HG03103 (cell line): ENCODE results near the gene SCARF2.
"Not testable (repeated sequence)": the region's sequence is repeated elsewhere in the genome, so short reads cannot be mapped to it uniquely, and the experiment has no call there.

Source experiments
- ATAC-seq: cut with Tn5 transposase; IDR thresholded peaks from one replicate; pipeline ENCODE4 v1.9.1; 2021; ENCODE audit warnings: low read depth; ENCODE audit not compliant: unreplicated experiment

The SCARF2 gene

DNA sequence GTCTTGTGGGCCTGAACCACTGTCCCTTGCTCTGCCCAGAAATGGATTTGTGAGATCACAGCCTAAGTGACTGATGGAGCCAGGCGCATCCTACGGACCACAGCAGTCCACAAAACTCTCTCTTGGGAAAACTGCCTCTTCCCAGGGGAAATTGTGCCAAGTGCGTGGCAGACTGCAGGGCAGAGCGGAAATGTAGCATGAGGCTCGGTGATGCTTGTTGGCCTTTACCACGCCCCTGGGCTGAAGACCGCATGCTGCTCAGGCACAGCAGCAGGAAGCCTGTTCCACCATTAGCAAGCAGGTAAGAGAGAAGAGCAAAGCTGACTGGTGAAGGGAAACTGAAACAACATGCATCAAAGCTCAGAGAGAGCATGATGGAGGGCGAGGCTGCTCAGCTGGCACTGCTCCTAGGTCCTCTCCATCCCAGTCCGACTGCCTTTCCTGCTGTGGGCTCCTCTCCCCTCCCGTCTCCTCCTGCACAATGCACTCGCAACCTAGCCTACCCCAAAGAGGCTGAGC, 26.5 kb upstream of the SCARF2 start:
- ATAC-seq, result no peak

DNA sequence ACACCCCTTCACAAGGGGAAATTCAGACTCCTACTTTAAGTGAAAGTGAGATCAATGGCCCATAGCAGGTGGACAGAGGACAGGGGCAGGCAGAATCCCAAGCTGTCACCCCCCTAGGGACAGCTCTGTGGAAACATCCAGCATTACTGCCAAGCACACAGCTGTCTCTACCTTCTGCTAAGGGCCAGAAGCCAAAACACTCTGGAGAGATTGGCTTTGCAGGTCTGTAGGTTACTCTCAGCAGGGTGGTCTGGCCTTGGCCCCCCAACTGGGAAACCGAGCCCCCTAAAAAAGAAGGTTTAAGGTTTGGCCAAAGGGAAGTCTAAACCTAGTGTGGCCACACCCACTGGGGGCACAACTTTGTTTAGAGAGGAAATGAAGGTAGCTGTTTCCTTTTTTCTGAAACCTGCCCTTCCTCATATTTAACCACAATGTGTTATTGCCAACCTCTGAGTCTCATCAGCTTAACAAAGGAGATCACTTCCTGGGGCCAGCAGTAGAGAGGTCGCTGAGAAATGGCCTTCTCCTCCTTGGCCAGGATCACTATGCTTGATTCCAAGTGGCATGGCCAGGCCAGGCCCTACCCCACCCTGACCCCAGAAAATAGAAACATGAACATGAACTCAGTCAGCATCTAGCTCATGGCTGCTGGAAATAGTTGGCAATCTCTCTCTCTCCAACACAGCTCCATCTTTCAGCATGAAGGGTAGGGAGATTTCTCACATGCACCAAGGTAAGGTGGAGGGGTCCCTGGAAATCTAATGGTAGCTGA, 25.9 kb upstream of the SCARF2 start:
- ATAC-seq, result no peak

DNA sequence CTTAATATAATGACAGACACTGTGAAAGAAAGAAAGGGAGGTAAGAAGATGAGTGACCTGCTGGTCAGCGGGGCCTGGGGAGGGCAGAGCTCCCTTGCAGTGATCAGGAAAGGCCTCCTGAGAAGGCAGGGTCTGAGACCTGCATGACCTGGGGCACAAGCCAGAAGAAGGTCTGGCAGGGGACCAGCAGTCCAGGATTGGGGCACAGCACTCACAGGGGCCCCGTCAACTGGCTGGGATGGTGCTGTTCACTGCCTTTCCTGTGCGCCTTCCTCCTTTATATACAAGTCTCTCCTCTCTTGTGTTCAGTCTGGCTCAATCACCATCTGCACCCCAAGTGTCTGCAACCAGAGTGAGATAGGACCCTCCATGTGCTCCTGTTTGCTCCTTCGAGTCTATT, 22.2 kb upstream of the SCARF2 start:
- no peak for ATAC-seq

DNA sequence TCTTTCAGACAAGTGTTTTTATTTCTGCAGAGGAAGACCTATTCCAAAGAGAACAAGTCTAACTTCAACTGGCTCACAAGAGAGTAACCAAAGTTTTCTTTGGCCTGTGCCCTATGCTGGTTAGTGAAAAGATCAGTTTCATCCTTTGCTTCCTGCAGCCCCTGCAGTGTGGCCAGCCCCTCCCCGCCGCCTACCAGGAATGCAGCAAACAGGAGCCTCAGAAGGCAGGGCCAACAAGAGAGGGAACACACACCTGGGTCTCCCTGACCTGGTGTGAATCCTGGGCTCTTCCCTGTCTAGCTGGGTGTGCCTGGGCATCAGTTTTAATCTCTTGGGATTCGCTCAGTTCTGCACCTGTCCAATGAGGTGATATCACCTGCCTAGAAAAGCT, 21.5 kb upstream of the SCARF2 start:
- no peak for ATAC-seq

DNA sequence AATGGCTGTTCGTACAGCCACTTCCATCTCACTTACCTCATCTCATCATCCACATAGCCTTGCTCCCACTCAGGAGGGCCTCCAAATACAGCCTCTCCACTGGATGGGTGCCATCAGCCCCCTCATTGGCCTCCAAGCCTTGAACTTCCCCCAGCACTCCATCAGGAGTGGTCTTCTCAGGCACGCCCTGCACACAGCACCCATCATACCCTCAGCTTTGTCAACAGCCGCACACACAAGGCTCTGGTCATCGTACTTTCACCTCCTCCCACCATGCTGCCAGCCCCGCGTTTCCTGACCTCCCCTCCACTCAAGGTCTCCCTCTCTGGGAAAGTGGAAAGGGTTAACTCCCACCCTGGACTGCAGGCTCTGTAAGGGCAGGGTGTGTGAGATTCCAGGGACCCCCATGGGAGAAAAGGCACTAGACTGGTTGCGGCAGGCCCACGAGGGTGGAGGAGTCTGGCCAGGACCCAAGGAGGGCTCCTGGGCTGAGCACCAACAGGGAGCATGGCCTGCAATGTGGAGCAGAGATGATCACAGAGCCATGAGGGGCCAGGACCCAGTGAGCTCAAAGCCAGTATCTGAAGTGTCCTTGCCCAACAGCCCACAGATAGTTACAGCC, 21.0 kb upstream of the SCARF2 start:
- ATAC-seq, result no peak

DNA sequence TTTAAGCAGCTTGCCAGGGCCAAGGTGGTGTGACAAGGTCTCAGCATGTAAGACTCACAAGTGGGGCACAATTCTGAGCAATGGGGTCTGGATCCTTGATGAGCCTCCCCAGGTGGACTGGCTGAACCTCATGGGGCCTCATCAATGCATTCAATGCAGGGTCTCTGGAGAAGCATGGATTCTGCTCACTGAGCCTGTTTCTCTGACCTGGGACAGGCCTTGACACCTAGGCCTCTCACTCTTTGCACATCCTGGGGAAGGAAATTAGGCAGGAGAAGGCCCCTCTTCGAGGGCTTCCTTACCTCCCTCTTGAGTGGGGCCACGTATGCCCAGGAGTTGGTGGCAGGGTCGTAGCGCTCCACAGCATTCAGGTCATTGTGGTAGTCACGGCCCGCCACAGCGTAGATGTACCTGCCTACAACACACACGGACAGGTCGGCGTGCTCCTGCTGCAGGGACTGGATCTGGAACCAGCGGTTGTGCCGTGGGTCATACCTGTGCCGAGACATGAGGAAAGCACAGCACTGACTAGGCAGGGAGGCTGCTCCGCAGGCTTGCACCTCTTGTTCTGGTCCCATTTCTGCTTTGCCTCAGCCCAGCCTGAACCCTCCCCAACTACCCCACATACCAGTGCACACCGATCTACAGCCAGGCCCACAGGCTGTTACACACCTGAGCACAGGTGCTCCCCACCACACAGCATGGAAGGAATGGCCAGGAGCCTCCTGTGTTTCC, 20.0 kb upstream of the SCARF2 start:
- ATAC-seq, result no peak

DNA sequence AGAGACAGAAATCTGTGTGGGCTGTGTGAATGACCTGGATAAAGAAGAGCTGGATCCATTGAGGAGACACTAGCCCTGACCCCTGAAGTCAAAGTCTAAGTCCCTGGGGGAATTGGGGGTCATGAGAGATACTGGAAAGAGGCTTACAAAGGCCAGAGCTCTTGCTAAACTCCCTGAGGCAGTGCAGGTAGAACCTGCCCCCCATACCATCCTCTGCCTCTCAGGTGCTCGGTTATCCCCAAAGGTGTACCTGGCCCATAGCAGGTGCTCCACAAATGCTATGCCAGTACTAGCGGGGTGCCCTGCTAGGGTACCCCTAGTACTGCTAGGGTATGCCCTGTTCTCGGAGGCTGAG, 19.1 kb upstream of the SCARF2 start:
- ATAC-seq, result no peak

DNA sequence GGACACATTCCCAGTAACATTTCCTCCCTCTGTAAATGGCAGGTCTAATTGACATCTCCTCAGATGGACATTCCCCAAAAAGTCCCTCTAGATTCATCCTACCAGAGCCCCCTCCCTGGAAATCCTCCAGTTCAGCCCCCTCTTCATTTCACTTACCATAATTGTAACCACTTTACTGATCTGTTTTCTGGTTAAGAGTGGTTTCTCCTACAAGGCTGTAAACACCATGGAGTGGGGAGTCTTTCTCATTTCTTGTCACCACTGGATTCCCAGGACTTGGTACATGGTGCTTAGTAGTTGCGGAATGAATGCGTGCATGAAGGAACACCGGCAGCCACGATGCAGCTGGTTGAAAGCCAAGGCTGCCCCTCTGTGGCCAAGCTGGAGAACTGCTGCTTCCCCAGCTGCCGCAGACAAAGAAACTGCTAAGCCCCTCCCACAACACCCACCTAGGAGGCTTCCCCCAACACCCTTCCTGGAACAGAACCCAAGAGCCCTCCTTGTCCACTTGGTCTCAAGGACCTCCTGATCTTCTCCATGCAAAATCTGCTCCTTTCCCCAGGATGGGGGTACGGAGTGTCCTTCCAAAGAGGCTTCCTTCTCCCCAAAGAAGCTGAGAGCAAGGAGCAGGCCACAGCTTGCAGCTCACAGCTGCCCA, 18.6 kb upstream of the SCARF2 start:
- no peak for ATAC-seq

DNA sequence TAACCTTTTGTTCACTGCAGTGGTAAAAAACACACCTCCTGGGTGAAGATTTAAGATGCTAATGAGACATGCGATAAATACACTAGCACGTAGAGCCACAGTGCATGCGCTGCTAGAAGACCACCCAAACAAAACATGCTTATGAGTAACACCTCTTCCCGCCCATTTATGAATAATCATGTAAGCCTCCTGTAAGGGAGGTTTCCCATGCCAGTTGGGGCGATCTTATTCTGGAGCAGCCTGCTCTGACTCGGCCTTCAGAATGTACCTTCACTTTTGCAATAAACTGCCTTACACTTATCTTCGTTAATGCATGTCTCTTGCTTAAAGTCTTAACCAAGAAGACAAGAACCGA, 18.1 kb upstream of the SCARF2 start:
- no peak for ATAC-seq

DNA sequence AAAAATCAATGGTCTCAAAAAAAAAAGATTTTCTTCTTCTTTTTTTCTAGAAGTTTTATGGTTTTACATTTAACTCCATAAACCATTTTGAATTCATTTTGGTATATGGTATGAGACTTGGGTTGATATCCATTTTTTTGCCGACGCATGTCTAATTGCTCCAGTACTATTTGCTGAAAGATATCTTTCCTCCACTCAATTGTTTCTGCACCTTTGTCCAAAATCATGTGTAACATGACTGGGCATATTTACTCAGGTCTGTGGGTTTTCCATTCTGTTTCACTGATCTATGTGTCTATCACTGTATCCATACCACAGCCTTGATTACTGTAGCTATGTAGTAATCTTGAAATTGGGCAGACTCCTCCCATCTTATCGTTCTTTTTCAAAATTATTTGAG, 15.6 kb upstream of the SCARF2 start:
- no peak for ATAC-seq

DNA sequence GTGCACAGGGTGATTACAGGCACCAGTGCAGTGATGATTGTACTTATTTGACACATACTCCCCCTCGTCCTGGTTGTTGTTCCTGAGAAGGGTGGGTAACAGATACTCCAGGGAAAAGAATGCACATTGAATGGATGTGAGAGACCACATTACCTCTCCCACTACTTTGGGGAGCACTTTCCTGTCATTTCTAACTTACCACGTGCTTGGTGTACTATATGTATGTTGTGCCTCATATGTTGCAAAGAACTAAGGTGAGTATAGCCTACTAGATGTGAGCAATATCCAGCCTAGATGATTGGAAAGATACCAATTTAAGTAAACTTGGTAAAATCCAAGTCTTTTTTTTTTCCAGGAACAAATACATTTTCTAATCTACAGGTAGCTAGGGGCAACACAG, 14.3 kb upstream of the SCARF2 start:
- no peak for ATAC-seq

DNA sequence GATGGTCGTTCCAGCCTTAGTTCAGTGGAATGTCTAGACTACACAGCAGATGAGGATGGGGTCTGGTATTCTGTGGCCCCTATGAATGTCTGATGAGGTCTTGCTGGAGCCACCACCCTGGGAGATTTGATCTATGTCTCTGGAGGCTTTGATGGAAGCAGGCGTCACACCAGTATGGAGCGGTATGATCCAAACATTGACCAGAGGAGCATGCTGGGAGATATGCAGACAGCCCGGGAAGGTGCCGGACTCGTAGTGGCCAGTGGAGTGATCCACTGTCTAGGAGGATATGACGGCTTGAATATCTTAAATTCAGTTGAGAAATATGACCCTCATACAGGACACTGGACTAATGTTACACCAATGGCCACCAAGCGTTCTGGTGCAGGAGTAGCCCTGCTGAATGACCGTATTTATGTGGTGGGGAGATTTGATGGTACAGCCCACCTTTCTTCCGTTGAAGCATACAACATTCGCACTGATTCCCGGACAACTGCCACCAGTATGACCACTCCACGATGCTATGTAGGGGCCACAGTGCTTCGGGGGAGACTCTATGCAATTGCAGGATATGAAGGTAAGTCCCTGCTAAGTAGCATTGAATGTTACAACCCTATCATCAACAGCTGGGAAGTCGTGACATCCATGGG, 13.6 kb upstream of the SCARF2 start:
- not testable (repeated sequence) for ATAC-seq

DNA sequence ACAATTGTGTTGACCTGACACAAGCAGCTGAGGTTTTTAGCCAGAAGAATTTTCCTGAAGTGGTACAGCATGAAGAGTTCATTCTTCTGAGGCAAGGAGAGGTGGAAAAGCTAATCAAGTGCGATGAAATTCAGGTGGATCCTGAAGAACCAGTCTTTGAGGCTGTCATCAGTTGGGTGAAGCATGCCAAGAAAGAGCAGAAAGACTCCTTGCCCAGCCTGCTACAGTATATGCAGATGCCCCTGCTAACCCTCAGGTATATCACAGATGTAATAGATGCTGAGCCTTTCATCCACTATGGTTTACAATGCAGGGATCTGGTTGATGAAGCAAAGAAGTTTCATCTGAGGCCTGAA, 12.9 kb upstream of the SCARF2 start:
- ATAC-seq, result no peak

DNA sequence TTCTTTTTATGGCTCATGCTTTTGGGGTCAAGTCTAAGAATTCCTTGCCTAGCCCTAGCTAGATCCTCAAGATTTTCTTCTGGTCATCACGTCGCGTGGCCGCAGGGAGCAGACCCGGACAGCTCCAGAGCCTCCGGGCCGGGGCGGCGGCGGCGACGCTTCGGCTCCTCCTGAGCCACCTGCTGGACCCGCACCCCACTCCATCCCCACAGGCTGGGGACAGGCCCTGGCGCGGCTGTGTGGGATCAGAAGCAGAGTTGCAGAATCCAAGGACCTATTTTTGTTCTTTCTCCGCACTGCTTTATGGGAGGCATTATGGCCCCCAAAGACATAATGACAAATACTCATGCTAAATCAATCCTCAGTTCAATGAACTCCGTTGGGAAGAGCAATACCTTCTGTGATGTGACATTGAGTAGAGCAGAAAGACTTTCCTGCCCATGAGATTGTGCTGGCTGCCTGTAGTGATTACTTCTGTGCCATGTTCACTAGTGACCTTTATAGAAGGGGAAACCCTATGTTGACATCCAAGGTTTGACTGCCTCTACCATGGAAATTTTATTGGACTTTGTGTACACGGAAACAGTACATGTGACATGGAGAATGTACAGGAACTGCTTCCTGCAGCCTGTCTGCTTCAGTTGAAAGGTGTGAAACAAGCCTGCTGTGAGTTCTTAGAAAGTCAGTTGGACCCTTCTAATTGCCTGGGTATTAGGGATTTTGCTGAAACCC, 12.4 kb upstream of the SCARF2 start:
- ATAC-seq, result no peak

DNA sequence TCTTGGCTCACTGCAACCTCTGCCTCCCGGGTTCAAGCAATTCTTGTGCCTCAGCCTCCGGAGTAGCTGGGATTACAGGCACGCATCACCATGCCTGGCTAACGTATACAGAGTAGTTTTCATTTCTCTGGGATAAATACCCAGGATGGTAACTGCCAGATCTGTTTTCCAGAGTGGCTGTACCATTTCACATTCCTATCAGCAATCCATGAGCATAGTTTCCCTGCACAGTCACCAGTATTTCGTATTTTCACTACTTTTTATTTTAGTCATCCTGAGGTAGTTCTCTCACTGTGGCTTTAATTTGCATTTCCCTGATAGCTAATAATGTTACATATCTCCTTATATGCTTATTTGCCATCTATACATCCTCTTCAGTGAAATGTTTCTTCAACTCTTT, 11.0 kb upstream of the SCARF2 start:
- ATAC-seq, result no peak

DNA sequence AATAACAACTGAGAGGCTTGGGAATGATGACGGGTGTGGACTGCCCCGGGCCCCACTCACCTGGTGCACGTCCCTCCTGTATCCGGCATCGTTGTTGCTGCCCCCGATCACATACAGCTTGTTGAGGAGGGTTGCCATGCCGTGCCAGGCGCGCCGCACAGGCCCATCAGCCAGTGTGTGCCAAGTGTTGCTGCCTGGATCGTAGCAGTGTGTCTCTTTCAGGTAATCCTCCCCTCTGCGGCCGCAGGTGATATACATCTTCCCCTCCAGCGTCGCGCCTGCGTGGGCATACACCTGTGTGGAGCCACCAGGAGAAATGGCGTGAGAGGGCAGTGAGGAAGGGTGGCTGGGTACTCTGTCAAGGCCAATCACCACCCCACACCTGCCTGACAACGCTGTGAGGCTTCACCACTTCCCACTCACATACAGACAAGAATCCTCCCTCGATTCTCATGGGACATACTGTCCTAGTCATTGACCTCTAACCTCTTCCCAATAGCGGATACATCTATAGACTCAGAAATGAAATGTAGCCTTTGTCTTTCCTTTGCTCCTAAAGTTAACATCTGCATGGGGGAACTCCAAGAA, 8.9 kb upstream of the SCARF2 start:
- no peak for ATAC-seq

DNA sequence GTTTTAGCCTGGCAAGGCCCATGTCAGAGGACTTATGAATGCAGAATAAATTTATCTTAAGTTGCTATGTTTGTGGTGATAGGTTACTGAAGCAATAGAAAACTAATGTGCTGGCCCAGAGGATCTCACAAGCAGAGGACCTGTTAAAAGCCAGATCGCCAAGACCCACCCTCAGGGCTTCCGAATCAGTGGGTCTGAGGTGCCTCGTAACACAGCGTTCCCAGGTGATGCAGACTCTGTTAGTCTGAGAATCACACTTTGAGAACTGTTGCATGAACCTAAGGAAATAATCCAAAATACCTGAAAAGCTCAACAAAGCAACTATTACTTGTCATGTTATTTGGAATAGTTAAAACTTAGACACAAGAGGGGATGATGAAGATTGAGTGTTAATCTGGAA, 6.7 kb upstream of the SCARF2 start:
- ATAC-seq, result no peak

DNA sequence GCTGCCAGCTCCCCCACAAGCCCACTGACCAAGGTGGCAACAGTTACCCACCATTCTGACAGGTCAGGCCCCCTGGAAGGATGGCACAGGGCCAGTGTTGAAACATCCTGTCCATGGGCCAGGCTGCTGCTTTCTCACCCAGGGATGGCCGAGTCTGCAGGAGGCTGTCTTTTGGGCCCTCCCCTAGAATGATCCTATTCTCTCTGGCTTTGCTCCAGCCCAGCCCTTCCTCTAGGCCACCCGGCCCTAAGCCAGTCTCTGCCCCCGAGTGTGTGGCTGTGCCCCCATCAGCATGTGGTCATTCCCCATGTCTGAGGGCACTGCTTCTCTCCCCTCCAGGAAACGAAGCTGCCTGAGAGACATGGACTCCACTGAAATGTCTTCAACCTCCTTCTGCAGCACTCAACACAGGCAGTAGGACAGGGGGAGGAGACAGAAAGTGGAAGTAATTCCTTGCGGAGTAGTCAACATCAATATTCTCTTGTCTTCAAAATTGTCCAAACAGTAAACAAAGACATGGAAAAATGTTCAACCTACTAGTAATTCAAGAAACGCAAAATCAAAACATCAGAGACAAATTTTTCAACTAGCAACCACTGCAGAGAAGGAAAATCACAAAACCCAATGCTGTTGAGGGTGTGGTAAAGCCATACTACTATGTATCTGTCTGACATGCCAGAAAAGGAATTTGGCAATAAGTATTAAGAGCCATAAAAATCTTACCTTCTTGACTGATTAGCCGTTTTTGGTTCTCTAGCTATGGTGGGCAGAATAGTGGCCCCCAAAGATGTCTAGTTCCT, 5.1 kb upstream of the SCARF2 start:
- no peak for ATAC-seq
